Measurements from ENCODE around the gene P2RY12.

Gene P2RY12

GRCh38 chr3:151305775-151306151, 78.8 kb downstream of the P2RY12 start:
- H2AFZ ChIP-seq (ENCODE audit: low read depth, low read length) = no peak overlapping the region
- no peak overlapping the region for H3K4me3 ChIP-seq (ENCODE audit: insufficient read depth in 1 of 2, low read depth in 1 of 2, low read length in 2 of 2)
- no peak for DNase-seq
- H3K9me3 ChIP-seq (ENCODE audit: control insufficient read depth, low read length) = no peaks in the 10 kb centered on the region
- no peak overlapping the region for H4K8ac ChIP-seq (ENCODE audit: low read length)
- H3K4me1 ChIP-seq (ENCODE audit: control insufficient read depth, insufficient read depth, low read depth, low read length) = peaks cover 12% of the 10 kb centered on the region
- H3K27ac ChIP-seq (ENCODE audit: low read length, poor library complexity, severe bottlenecking) = peak overlapping the region; percentile 94
- H2BK12ac ChIP-seq (ENCODE audit: low read length in 2 of 2) = no peak overlapping the region
- 90% methylated on average over 4 of the region's 4 CpGs for whole genome bisulfite sequencing
- peak overlapping the region; percentile 64 for H2BK120ac ChIP-seq (ENCODE audit: low read depth, low read length)
- no peaks in the 10 kb centered on the region for H3K36me3 ChIP-seq (ENCODE audit: control insufficient read depth in 1 of 2, insufficient read depth in 2 of 2, low read depth in 1 of 2, low read length in 2 of 2)
- no peak overlapping the region for H2BK15ac ChIP-seq (ENCODE audit: low read depth, poor library complexity, severe bottlenecking)
- H2BK5ac ChIP-seq (ENCODE audit: low read depth, low read length, poor library complexity, severe bottlenecking) = peak overlapping the region; percentile 63
- H3K18ac ChIP-seq (ENCODE audit: low read depth in 1 of 2, low read length in 2 of 2) = no peak overlapping the region
- no peak overlapping the region for H3K4me2 ChIP-seq (ENCODE audit: low read length, poor library complexity, severe bottlenecking)
- H3K79me1 ChIP-seq (replicated peaks; ENCODE audit: low read length, poor library complexity, severe bottlenecking) = no peaks in the 10 kb centered on the region
- no peak overlapping the region for H3K4ac ChIP-seq (ENCODE audit: low read depth in 1 of 2, low read length in 2 of 2)
- H2AK5ac ChIP-seq (ENCODE audit: low read length, severe bottlenecking) = peak overlapping the region; percentile 76
- no peak overlapping the region for H3K23ac ChIP-seq (ENCODE audit: low read length in 2 of 2)
- H3K14ac ChIP-seq (ENCODE audit: low read length in 2 of 2) = no peak overlapping the region
- no peaks in the 10 kb centered on the region for H3K27me3 ChIP-seq (ENCODE audit: control insufficient read depth in 1 of 2, insufficient read depth in 1 of 2, low read length in 2 of 2)
- H3K9ac ChIP-seq (ENCODE audit: low read length) = peak overlapping the region; percentile 51
- H4K91ac ChIP-seq (ENCODE audit: low read length) = peak overlapping the region; percentile 81

GRCh38 chr3:151305060-151305774, 79.3 kb downstream of the P2RY12 start:
- H4K8ac ChIP-seq (ENCODE audit: low read length) = no peak overlapping the region
- H4K91ac ChIP-seq (ENCODE audit: low read length) = no peak overlapping the region
- H2BK120ac ChIP-seq (ENCODE audit: low read depth, low read length) = no peak overlapping the region
- no peak overlapping the region for H3K4me3 ChIP-seq (ENCODE audit: insufficient read depth in 1 of 2, low read depth in 1 of 2, low read length in 2 of 2)
- no peaks in the 10 kb centered on the region for H3K79me1 ChIP-seq (replicated peaks; ENCODE audit: low read length, poor library complexity, severe bottlenecking)
- H2BK15ac ChIP-seq (ENCODE audit: low read depth, poor library complexity, severe bottlenecking) = no peak overlapping the region
- H3K4me1 ChIP-seq (ENCODE audit: control insufficient read depth, insufficient read depth, low read depth, low read length) = peaks cover 12% of the 10 kb centered on the region
- H3K4me2 ChIP-seq (ENCODE audit: low read length, poor library complexity, severe bottlenecking) = peak overlapping the region; percentile 27
- no peak overlapping the region for H3K14ac ChIP-seq (ENCODE audit: low read length in 2 of 2)
- H2AK5ac ChIP-seq (ENCODE audit: low read length, severe bottlenecking) = peak overlapping the region; percentile 83
- H3K23ac ChIP-seq (ENCODE audit: low read length in 2 of 2) = no peak overlapping the region
- H3K27me3 ChIP-seq (ENCODE audit: control insufficient read depth in 1 of 2, insufficient read depth in 1 of 2, low read length in 2 of 2) = no peaks in the 10 kb centered on the region
- H3K9me3 ChIP-seq (ENCODE audit: control insufficient read depth, low read length) = no peaks in the 10 kb centered on the region
- no peak overlapping the region for H2AFZ ChIP-seq (ENCODE audit: low read depth, low read length)
- H3K27ac ChIP-seq (ENCODE audit: low read length, poor library complexity, severe bottlenecking) = peak overlapping the region; percentile 94
- DNase-seq = peak; percentile 97
- H3K18ac ChIP-seq (ENCODE audit: low read depth in 1 of 2, low read length in 2 of 2) = peak overlapping the region; percentile 61 to 71
- 9% methylated on average over 3 of the region's 7 CpGs for WGBS
- no peaks in the 10 kb centered on the region for H3K36me3 ChIP-seq (ENCODE audit: control insufficient read depth in 1 of 2, insufficient read depth in 2 of 2, low read depth in 1 of 2, low read length in 2 of 2)
- no peak overlapping the region for H3K4ac ChIP-seq (ENCODE audit: low read depth in 1 of 2, low read length in 2 of 2)
- H3K9ac ChIP-seq (ENCODE audit: low read length) = peak overlapping the region; percentile 51
- H2BK5ac ChIP-seq (ENCODE audit: low read depth, low read length, poor library complexity, severe bottlenecking) = peak overlapping the region; percentile 63
- H2BK12ac ChIP-seq (ENCODE audit: low read length in 2 of 2) = peak overlapping the region; percentile 25 to 64

GRCh38 chr3:151303751-151304150, 80.8 kb downstream of the P2RY12 start:
- peaks cover 12% of the 10 kb centered on the region for H3K4me1 ChIP-seq (ENCODE audit: control insufficient read depth, insufficient read depth, low read depth, low read length)
- WGBS = 66% methylated on average over 1 of the region's 2 CpGs
- H2AK5ac ChIP-seq (ENCODE audit: low read length, severe bottlenecking) = peak overlapping the region; percentile 99
- H2AFZ ChIP-seq (ENCODE audit: low read depth, low read length) = no peak overlapping the region
- H3K4ac ChIP-seq (ENCODE audit: low read depth in 1 of 2, low read length in 2 of 2) = peak overlapping the region in 1 of 2 experiments; percentile 32
- H3K27ac ChIP-seq (ENCODE audit: low read length, poor library complexity, severe bottlenecking) = no peak overlapping the region
- no peaks in the 10 kb centered on the region for H3K27me3 ChIP-seq (ENCODE audit: control insufficient read depth in 1 of 2, insufficient read depth in 1 of 2, low read length in 2 of 2)
- H3K18ac ChIP-seq (ENCODE audit: low read depth in 1 of 2, low read length in 2 of 2) = no peak overlapping the region
- H3K14ac ChIP-seq (ENCODE audit: low read length in 2 of 2) = no peak overlapping the region
- H3K79me1 ChIP-seq (replicated peaks; ENCODE audit: low read length, poor library complexity, severe bottlenecking) = no peaks in the 10 kb centered on the region
- no peak overlapping the region for H2BK120ac ChIP-seq (ENCODE audit: low read depth, low read length)
- no peak overlapping the region for H3K9ac ChIP-seq (ENCODE audit: low read length)
- no peak overlapping the region for H3K4me3 ChIP-seq (ENCODE audit: insufficient read depth in 1 of 2, low read depth in 1 of 2, low read length in 2 of 2)
- no peak overlapping the region for H4K91ac ChIP-seq (ENCODE audit: low read length)
- peak overlapping the region in 1 of 2 experiments; percentile 71 for H2BK12ac ChIP-seq (ENCODE audit: low read length in 2 of 2)
- no peak overlapping the region for H3K23ac ChIP-seq (ENCODE audit: low read length in 2 of 2)
- peak overlapping the region; percentile 71 for H2BK15ac ChIP-seq (ENCODE audit: low read depth, poor library complexity, severe bottlenecking)
- H3K9me3 ChIP-seq (ENCODE audit: control insufficient read depth, low read length) = no peaks in the 10 kb centered on the region
- H2BK5ac ChIP-seq (ENCODE audit: low read depth, low read length, poor library complexity, severe bottlenecking) = no peak overlapping the region
- no peak overlapping the region for H3K4me2 ChIP-seq (ENCODE audit: low read length, poor library complexity, severe bottlenecking)
- no peak for DNase-seq
- no peaks in the 10 kb centered on the region for H3K36me3 ChIP-seq (ENCODE audit: control insufficient read depth in 1 of 2, insufficient read depth in 2 of 2, low read depth in 1 of 2, low read length in 2 of 2)
- no peak overlapping the region for H4K8ac ChIP-seq (ENCODE audit: low read length)

- Histone ChIP-seq H3K23ac (ENCODE audit: low read length in 2 of 2) (no peak overlapping the region), H3K27me3 (ENCODE audit: control insufficient read depth in 1 of 2, insufficient read depth in 1 of 2, low read length in 2 of 2) (no peaks in the 10 kb centered on the region), H2BK15ac (ENCODE audit: low read depth, poor library complexity, severe bottlenecking) (no peak overlapping the region), H2BK5ac (ENCODE audit: low read depth, low read length, poor library complexity, severe bottlenecking) (no peak overlapping the region), H2BK120ac (ENCODE audit: low read depth, low read length) (no peak overlapping the region), H3K4me3 (ENCODE audit: insufficient read depth in 1 of 2, low read depth in 1 of 2, low read length in 2 of 2) (no peak overlapping the region), H3K9ac (ENCODE audit: low read length) (no peak overlapping the region), H3K4me1 (ENCODE audit: control insufficient read depth, insufficient read depth, low read depth, low read length) (peaks cover 12% of the 10 kb centered on the region), H2AFZ (ENCODE audit: low read depth, low read length) (no peak overlapping the region), H3K4ac (ENCODE audit: low read depth in 1 of 2, low read length in 2 of 2) (no peak overlapping the region), H4K91ac (ENCODE audit: low read length) (no peak overlapping the region), H3K14ac (ENCODE audit: low read length in 2 of 2) (no peak overlapping the region), H3K79me1 (replicated peaks; ENCODE audit: low read length, poor library complexity, severe bottlenecking) (no peaks in the 10 kb centered on the region), H2BK12ac (ENCODE audit: low read length in 2 of 2) (no peak overlapping the region), H4K8ac (ENCODE audit: low read length) (no peak overlapping the region), H3K36me3 (ENCODE audit: control insufficient read depth in 1 of 2, insufficient read depth in 2 of 2, low read depth in 1 of 2, low read length in 2 of 2) (no peaks in the 10 kb centered on the region), H3K27ac (ENCODE audit: low read length, poor library complexity, severe bottlenecking) (no peak overlapping the region), H3K9me3 (ENCODE audit: control insufficient read depth, low read length) (no peaks in the 10 kb centered on the region), H3K4me2 (ENCODE audit: low read length, poor library complexity, severe bottlenecking) (no peak overlapping the region), H3K18ac (ENCODE audit: low read depth in 1 of 2, low read length in 2 of 2) (no peak overlapping the region), H2AK5ac (ENCODE audit: low read length, severe bottlenecking) (no peak overlapping the region)
- DNase-seq = peak; percentile 73
- WGBS = 49% methylated on average over 2 of the region's 3 CpGs
These were observed 82.8 kb downstream of the P2RY12 start for GRCh38 chr3:151301787-151302186.
